HepG2 (cell line): ENCODE data around the gene FAM187B. TPM values are rescaled to one million over a fixed set of nuclear protein-coding genes. Genes with fewer than 3 reads are reported as not detected.

Experiments used
- ATAC-seq: fragments of 200-7000 bp; cut with Tn5 transposase; 3 replicates; pipeline ENCODE4 v1.9.1; 2020; ENCODE audit warnings: mild to moderate bottlenecking, moderate library complexity
- BruUV-seq: library from RNA; stranded (reverse); fragments of 400-500 nt; replicated peaks from 2 replicates; lab custom pipeline; 2021; lab: Mats Ljungman, UMichigan
- CTCF ChIA-PET: fragments of 300-600 bp; formaldehyde crosslinking; extraction: SDS; loops from one replicate; lab custom pipeline; 2021; ENCODE audit warnings: low total read pairs, inconsistent platforms, low intra/inter-chr PET ratio; lab: Yijun Ruan, JAX
- POLR2A ChIA-PET: fragments of 350-600 bp; sonication (Branson Sonifier 250); formaldehyde crosslinking; loops from one replicate; lab custom pipeline; 2020; ENCODE audit warnings: antibody characterized with exemption, inconsistent platforms; lab: Yijun Ruan, JAX
- DNase-seq: peaks from one replicate; pipeline ENCODE4 v3.0.0-alpha.2; 2015; ENCODE audit warnings: low spot score
- FAIRE-seq: peaks from 3 replicates; lab custom pipeline; 2011; peaks lifted over from hg19 to GRCh38; lab: Jason Lieb, UNC
- H2AFZ ChIP-seq: one replicate; pipeline ENCODE4 v1.6.1; 2011; ENCODE audit warnings: low read length, inconsistent platforms
- H3K27ac ChIP-seq: fragments of 300-600 bp; 3 replicates; pipeline ENCODE4 v1.8.0; 2011; ENCODE audit warnings: mixed run types, mild to moderate bottlenecking, mixed read lengths, low read length, inconsistent platforms; ENCODE audit not compliant: insufficient read depth; ENCODE audit errors: extremely low read length
- H3K27me3 ChIP-seq, 2 experiments: fragments of 200-600 bp in 1 of 2; 2 replicates in 1 of 2; 3 replicates in 1 of 2; pipeline versions ENCODE4 v1.6.0 to v1.8.0; 2011; ENCODE audit warnings: low read length in 2 of 2, mild to moderate bottlenecking in 2 of 2, moderate library complexity in 2 of 2, inconsistent platforms in 1 of 2; ENCODE audit not compliant: insufficient read depth in 2 of 2, control insufficient read depth in 1 of 2
- H3K36me3 ChIP-seq, 2 experiments: fragments of 200-600 bp in 1 of 2; replicated peaks in 1 of 2; 2 replicates in 1 of 2; 3 replicates in 1 of 2; pipeline versions ENCODE4 v1.5.1 to v1.8.0; 2011; ENCODE audit warnings: low read length in 2 of 2, inconsistent platforms in 1 of 2; ENCODE audit not compliant: insufficient read depth in 2 of 2, control insufficient read depth in 1 of 2
- H3K4me1 ChIP-seq: 2 replicates; pipeline ENCODE4 v1.5.1; 2012; ENCODE audit warnings: low read length, inconsistent platforms; ENCODE audit not compliant: insufficient read depth
- H3K4me2 ChIP-seq: 2 replicates; pipeline ENCODE4 v1.6.0; 2011; ENCODE audit warnings: low read depth, low read length, inconsistent platforms
- H3K4me3 ChIP-seq, 3 experiments: fragments of 200-600 bp in 1 of 3; sonication (generic), shearing (Covaris generic) in 1 of 3; replicated peaks in 1 of 3; 2 replicates each; pipeline ENCODE4 v1.5.1; 2011 to 2016; ENCODE audit warnings: low read length in 3 of 3, inconsistent platforms in 2 of 3, low read depth in 2 of 3, mild to moderate bottlenecking in 2 of 3, control low read depth in 1 of 3, mixed read lengths in 1 of 3; ENCODE audit not compliant: insufficient read depth in 1 of 3
- H3K79me2 ChIP-seq: one replicate; pipeline ENCODE4 v1.6.1; 2011; ENCODE audit warnings: low read length, inconsistent platforms; ENCODE audit not compliant: insufficient read depth
- H3K9ac ChIP-seq: 2 replicates; pipeline ENCODE4 v1.6.0; 2011; ENCODE audit warnings: mild to moderate bottlenecking, low read depth, low read length, inconsistent platforms; ENCODE audit not compliant: insufficient read depth
- H3K9me3 ChIP-seq: 2 replicates; pipeline ENCODE4 v1.5.1; 2012; ENCODE audit warnings: mild to moderate bottlenecking, low read length
- H4K20me1 ChIP-seq: 2 replicates; pipeline ENCODE4 v1.6.0; 2011; ENCODE audit warnings: inconsistent platforms, mild to moderate bottlenecking, low read length, moderate library complexity; ENCODE audit not compliant: insufficient read depth
- NKX3-1 ChIP-seq: sonication (generic); formaldehyde crosslinking; IDR thresholded peaks from 2 replicates; pipeline ENCODE4 v1.5.0; 2020; ENCODE audit warnings: missing genetic modification reagents
- THAP9 ChIP-seq: sonication (generic); formaldehyde crosslinking; IDR thresholded peaks from 2 replicates; pipeline ENCODE4; 2020; ENCODE audit warnings: missing genetic modification reagents, mild to moderate bottlenecking, borderline replicate concordance
- ZNF460 ChIP-seq: sonication (generic); formaldehyde crosslinking; IDR thresholded peaks from 2 replicates; pipeline ENCODE4 v1.5.1; 2020; ENCODE audit warnings: missing genetic modification reagents, mild to moderate bottlenecking, borderline replicate concordance
- WGBS: methylation state at CpG from one replicate; pipeline ENCODE4 v1.1.6; 2017; ENCODE audit warnings: low lambda C conversion rate; 5-methylcytosine and 5-hydroxymethylcytosine counted together
- in situ Hi-C: cut with HindIII; loops from 2 replicates; pipeline ENCODE4 v1.10.0; 2017; ENCODE audit warnings: low pct_unique_long_range_greater_than_20kb; ENCODE audit not compliant: extremely low pct_ligation_motif_present
- intact Hi-C: fragments of 100-400 bp; cut with micrococcal nuclease; formaldehyde crosslinking; loops from one replicate; pipeline ENCODE4 v1.10.0; 2022; ENCODE audit not compliant: unreplicated experiment
- polyA plus RNA-seq, 8 experiments: library from polyadenylated mRNA; depleted of rRNA in 3 of 8; stranded (reverse) in 7 of 8; unstranded in 1 of 8; fragments of >200 nt; fragmentation: Illumina TruSeq in 4 of 8; extraction: Trizol in 4 of 8; gene quantifications; 2 replicates each; pipeline versions ENCODE4 v1.2.1 to v1.2.3, GENCODE V29; 2011 to 2016; ENCODE audit warnings: low read depth in 4 of 8, missing spikeins in 1 of 8, mixed read lengths in 1 of 8; ENCODE audit not compliant: insufficient read depth in 1 of 8
- total RNA-seq, 5 experiments: library from RNA; depleted of rRNA; stranded (reverse); fragments of >200 nt; fragmentation: Illumina TruSeq; extraction: Trizol; gene quantifications; 2 replicates each; pipeline ENCODE4 v1.2.3, GENCODE V29; 2016; ENCODE audit warnings: low read depth in 1 of 5
- TF ChIP-seq, protein P1 (sequence below): sonication (generic); formaldehyde crosslinking; IDR thresholded peaks from 2 replicates; pipeline ENCODE4 v1.4.0; 2020; ENCODE audit warnings: mild to moderate bottlenecking, missing genetic modification reagents

FAM187B gene
- total and polyA plus RNA-seq, 2 of the 13 experiments (the other 11 are each of a cell fraction or from before 2014, with no cell fraction given) = not detected

- no TSS peak for BruUV-seq
- POLR2A ChIA-PET = interaction anchor here (1.9 kb wide), 1 partner anchor 11 kb away, joined by 19 read pairs; no protein-coding TSS in a partner anchor
- CTCF ChIA-PET = no interaction called here
- DNase-seq (no peak), ATAC-seq (no peak), FAIRE-seq (no peak)
- 98% methylated on average over 17 of the region's 17 CpGs for WGBS
- TF ChIP-seq NKX3-1 = 0 out of 2 replicates have a peak, but pooled peaks have one; percentile 54
- TF ChIP-seq THAP9 (CRISPR knock-in tag) = 0 out of 2 replicates have a peak, but pooled peaks have one; percentile 3
- TF ChIP-seq ZNF460 = peak; percentile 28
- TF ChIP-seq, protein P1, sequence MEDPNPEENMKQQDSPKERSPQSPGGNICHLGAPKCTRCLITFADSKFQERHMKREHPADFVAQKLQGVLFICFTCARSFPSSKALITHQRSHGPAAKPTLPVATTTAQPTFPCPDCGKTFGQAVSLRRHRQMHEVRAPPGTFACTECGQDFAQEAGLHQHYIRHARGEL (CRISPR knock-in tag) = no peak
- peaks cover 17% of the 10 kb centered on the region for H3K79me2 ChIP-seq
- peaks cover 11 to 50% of the 10 kb centered on the region in 2 experiments; a peak in 4 of 5 replicates for H3K36me3 ChIP-seq
- intact Hi-C loops (no loop called here), in situ Hi-C loops (no loop called here)
- no peak overlapping the region for H3K9ac ChIP-seq
- no peak overlapping the region for H2AFZ ChIP-seq
- no peaks in the 10 kb centered on the region for H3K9me3 ChIP-seq
- H3K27ac ChIP-seq = peak overlapping the region; percentile 29
- no peak overlapping the region for H3K4me2 ChIP-seq
- peaks cover 3% of the 10 kb centered on the region; the same call in 1 of the 2 replicates for H4K20me1 ChIP-seq
- H3K27me3 ChIP-seq = no peaks in the 10 kb centered on the region
- H3K4me3 ChIP-seq = no peak overlapping the region
- peaks cover 57% of the 10 kb centered on the region for H3K4me1 ChIP-seq
Observed at GRCh38 chr19:35254341-35255297, 26.1 kb upstream of the FAM187B start.
